HG02981 (cell line): ENCODE data around the gene IL36G.
"Not testable (repeated sequence)": the region's sequence is repeated elsewhere in the genome, so short reads cannot be mapped to it uniquely, and the experiment has no call there.

Experiments used
- ATAC-seq: cut with Tn5 transposase; IDR thresholded peaks from one replicate; pipeline ENCODE4 v1.9.1; 2021; ENCODE audit warnings: mild to moderate bottlenecking, moderate library complexity; ENCODE audit not compliant: unreplicated experiment

The IL36G gene

DNA sequence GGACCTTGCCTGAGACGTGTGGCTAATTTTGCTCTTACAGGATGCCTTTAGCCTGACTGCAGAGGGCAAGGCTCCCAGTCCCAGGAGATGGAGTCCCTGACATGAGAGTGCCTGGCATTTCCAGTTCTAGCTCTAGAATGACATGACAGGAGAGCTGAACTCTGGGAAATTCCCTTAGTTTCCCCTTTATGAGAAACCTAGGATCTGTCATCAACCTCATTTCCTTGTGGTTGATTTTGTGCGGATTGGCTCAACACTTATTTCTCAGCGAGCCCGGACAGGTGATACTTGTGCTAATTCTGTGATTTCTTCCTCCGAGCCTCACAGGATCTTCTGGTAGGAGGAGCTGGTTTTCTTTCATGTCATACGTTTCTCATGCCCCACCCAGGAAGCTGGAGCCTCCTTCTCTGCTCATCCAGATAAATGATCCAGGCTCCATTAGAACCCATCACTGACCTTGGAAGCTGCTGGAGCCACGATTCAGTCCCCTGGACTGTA, at the start of gene IL36G:
TSS of gene IL36G (plus strand) at position 448 of the 498 bp plus-strand sequence. CDS start 633 bp downstream, outside the sequence.
- ATAC-seq = no peak

GRCh38 chr2:112933261-112933660, 44.5 kb upstream of the IL36G start:
- no peak for ATAC-seq

DNA sequence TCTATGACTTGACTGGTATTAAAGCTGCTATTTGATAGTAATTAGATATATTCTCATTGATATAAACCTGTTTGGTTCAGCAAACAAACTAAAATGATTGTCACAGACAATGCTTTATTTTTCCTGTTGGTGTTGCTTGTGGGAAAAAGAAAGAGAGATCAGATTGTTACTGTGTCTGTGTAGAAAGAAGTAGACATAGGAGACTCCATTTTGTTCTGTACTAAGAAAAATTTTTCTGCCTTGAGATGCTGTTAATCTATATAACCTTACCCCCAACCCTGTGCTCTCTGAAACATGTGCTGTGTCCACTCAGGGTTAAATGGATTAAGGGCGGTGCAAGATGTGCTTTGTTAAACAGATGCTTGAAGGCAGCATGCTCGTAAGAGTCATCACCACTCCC, 43.7 kb upstream of the IL36G start:
- not testable (repeated sequence) for ATAC-seq

GRCh38 chr2:112936927-112937232, 40.9 kb upstream of the IL36G start:
- ATAC-seq = no peak

- no peak for ATAC-seq
Measured at GRCh38 chr2:112938904-112939303, 38.9 kb upstream of the IL36G start.

- no peak for ATAC-seq
Measured at GRCh38 chr2:112939425-112939824, 38.4 kb upstream of the IL36G start.

DNA sequence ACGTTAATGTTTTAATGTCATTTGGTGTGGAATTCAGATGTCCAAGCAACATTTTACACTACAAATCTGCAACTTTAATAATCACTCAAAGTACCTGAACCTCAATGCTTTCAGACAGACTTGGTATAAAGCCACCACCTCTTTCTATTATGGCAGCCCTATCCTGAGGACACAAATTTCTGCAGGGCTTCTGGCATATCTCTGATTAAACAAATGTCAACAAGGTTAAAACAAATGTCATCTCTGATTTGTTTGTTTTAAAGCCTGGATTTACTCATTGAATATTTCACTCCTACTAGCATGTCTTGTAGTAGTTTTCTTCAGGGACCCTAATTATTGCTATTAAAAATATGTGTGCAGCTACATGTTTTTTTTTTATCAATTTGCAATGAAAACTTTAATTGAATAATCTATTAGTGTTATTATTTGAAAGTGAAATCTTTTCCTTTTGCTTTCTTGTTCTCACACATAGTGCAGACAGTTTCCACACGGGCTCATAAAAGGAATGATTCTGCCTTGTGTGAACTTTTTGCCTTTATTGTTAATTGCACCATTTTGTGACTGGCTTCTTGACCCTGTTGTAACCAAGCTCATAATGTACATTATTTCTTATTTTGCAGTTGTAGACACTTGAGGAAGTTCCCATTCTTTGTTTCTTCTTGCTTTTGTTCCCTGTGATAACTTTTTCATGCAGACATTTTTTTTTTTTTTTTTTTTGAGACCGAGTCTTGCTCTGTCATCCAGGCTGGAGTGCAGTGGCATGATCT, 36.8 kb upstream of the IL36G start:
- ATAC-seq = no peak

DNA sequence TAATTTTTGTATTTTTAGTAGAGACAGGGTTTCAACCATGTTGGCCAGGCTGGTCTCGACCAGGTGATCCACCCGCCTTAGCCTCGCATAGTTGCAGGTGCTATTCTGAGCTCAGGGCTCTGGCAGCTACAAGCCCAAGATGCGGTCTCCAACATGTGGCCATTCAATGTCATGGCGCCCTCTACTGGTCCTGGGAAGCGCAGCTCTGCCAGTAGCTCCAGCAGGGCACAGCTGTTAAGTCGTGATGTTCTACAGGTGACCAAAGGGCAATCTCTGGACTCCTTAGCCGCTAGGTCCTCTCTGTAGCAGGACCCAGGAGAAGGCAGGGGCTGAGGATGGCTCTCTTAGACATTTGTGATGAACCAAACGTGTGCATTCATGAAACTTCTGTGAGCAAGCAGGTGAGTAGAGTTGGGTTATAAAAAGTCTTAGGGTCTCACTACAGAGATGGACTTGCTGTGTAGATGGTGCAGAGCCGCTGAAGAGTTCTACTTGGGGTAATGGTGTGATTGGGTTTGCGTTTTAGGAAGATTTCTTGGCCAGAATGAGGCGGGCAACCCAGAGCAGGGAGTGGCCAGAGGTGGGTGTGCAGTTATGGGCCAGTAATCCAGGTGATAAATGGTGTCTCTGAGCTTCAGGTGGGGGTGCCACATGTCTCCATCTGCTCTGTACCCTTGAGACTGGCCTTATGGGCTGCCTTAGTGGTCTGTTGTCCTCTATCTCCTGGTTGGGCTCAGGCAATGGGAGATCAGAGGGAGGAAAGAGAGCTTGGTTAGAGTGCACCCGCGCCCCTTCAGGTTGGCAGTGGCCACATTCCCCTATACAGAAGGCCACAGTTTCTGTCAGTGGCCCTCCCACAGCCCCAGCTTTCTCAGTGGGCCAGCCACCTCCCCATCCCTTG, 35.8 kb upstream of the IL36G start:
- peak; percentile 89 for ATAC-seq

- ATAC-seq = no peak
Measured at GRCh38 chr2:112942654-112943002, 35.2 kb upstream of the IL36G start.

DNA sequence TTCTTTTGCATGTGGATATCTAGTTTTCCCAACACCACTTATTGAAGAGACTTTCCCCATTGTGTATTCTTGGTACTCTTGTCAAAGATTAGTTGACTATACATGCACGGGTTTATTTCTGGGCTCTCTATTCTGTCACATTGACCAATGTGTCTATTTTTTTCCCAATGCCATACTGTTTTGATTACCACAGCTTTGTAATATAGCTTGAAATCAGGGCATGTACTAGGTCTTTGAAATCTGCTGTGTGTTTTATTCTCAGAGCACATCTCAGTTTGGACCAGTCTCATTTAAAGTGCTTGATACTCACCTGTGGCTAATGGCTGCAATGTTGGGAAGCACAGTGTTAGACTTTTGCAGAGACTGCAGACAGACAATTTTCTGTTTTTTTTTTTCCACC, 32.8 kb upstream of the IL36G start:
- no peak for ATAC-seq

DNA sequence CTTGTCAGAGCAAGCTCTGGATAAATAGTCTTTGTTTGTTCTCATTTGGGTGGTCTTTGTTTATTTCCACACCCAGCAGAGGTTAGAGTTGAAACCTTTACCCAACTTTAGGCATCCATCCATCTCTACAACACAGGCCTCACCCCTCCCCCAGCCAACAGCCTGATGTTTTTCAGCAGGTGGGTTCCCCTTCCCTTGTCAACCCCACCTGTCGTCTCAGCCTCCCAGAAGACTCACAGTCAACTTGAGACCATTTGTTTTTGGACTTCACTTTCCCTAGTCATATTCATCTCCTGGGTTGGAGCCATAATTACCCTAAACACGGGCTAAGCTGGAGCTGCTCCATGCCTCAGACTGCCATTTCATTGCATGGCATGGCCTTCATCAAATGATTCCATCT, 31.7 kb upstream of the IL36G start:
- no peak for ATAC-seq

- ATAC-seq = no peak
Measured at GRCh38 chr2:112947374-112947773, 30.4 kb upstream of the IL36G start.

- ATAC-seq = no peak
Measured at GRCh38 chr2:112949456-112949855, 28.4 kb upstream of the IL36G start.

DNA sequence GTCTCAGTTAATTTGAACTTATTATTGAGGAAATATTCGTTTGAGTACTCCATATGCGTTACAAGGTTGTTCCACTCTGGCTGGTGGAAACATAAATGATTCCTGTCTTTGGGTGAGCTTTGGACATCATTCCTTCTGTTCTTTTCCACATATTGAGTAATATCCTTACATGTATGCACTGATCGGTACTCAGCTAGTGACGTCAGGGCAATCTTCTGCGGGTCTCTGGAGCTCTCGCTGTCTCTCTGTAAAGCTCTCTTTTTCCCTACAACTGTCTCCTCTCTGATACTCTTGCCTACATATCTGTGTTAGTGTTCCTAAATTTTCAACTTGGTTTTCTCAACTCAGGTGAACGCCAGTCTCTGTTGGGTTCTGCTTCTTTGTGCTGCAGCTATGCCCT, 23.4 kb upstream of the IL36G start:
- ATAC-seq = no peak

- ATAC-seq = no peak
Measured at GRCh38 chr2:112957511-112957910, 20.3 kb upstream of the IL36G start.

- peak; percentile 68 for ATAC-seq
Measured at GRCh38 chr2:112958428-112959108, 19.2 kb upstream of the IL36G start.

- ATAC-seq = no peak
Measured at GRCh38 chr2:112959109-112959812, 18.5 kb upstream of the IL36G start.

DNA sequence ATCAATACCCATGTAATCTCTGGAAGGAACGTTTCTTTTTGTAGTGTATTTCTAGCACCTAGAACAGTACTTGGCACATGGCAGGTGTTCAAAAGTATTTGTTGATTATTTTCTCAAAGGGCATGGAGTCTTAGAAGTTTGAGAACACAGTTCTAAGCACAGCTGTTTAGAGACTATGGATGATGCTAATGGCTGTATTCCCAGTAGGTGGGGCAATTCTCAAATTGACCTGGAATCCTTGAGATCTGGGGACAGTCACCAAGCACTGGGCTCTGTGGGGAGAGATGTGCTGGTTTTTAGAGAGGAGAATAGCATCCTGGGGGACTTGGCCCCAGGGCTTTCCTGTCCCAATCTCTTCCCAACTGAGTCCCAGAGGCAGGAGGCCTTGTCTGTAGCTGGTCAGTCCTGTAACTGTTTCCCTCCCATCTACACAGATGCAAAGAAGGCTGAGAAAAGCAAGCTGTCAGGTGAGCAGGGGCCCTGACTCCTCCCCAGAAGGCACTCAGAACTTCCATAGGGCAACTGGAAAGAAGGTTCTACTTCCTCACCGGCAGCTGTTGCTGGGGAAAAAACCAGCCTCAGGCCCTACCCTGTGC, 17.5 kb upstream of the IL36G start:
- no peak for ATAC-seq

- ATAC-seq = no peak
Measured at GRCh38 chr2:112962308-112963175, 15.3 kb upstream of the IL36G start.

DNA sequence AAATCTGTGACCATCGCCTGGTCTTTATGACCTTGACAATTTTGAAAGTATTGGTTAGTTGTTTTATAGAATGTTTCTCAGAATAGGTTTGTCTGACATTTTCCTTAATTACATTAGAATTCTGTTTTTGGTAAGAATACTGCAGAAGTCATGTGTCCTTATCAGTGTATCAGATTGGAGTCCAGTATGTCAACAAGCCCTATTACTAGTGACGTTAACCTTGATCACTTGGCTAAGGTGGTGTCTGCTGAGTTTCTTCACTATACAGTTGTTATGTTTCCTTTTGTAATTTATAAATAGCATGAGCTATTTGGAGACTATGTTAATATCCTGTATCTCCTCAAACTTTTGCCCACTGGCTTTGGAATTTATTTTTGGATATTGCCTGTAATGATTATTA, 10.8 kb upstream of the IL36G start:
- no peak for ATAC-seq
